K562 (cell line): Measurements from ENCODE around the gene MCOLN2. TPM values are rescaled to one million over a fixed set of nuclear protein-coding genes. Genes with fewer than 3 reads are reported as not detected.

ENCODE experiments used
- ATAC-seq: fragments of 200-7000 bp; cut with Tn5 transposase; 3 replicates; pipeline ENCODE4 v1.9.1; 2020; ENCODE audit warnings: moderate library complexity
- BruUV-seq: library from RNA; stranded (reverse); fragments of 400-500 nt; replicated peaks from 2 replicates; lab custom pipeline; 2021; lab: Mats Ljungman, UMichigan
- CTCF ChIA-PET: fragments of 300-600 bp; formaldehyde crosslinking; extraction: SDS; loops from one replicate; lab custom pipeline; 2021; ENCODE audit warnings: low intra/inter-chr PET ratio; lab: Yijun Ruan, JAX
- POLR2A ChIA-PET: fragments of 300-600, 350-650 bp; sonication (Branson Sonifier 250); formaldehyde crosslinking; extraction: SDS; loops from one replicate; lab custom pipeline; 2021; ENCODE audit warnings: antibody characterized with exemption, inconsistent platforms; lab: Yijun Ruan, JAX
- DNase-seq, 4 experiments: peaks; one replicate each; pipeline versions ENCODE4 v3.0.0 to v3.0.0-alpha.2; 2011 to 2018; ENCODE audit warnings: low spot score in 3 of 4, mixed read lengths in 3 of 4; ENCODE audit errors: extremely low read depth in 1 of 4
- FAIRE-seq: peaks from 2 replicates; lab custom pipeline; 2011; peaks lifted over from hg19 to GRCh38; lab: Jason Lieb, UNC
- H2AFZ ChIP-seq: 2 replicates; pipeline ENCODE4 v1.6.0; 2011; ENCODE audit warnings: low read depth, low read length, control low read depth, inconsistent platforms
- H3K27ac ChIP-seq: fragments of 200-600 bp; 3 replicates; pipeline ENCODE4 v1.8.0; 2011; ENCODE audit warnings: low read depth, mild to moderate bottlenecking, control low read depth, inconsistent platforms, low read length, moderate library complexity, mixed read lengths; ENCODE audit errors: extremely low read depth
- H3K27me3 ChIP-seq, 2 experiments: fragments of 300-600 bp in 1 of 2; 2 replicates in 1 of 2; 3 replicates in 1 of 2; pipeline versions ENCODE4 v1.6.0 to v1.8.0; 2011; ENCODE audit warnings: inconsistent platforms in 2 of 2, low read length in 2 of 2, mild to moderate bottlenecking in 1 of 2, mixed read lengths in 1 of 2, moderate library complexity in 1 of 2; ENCODE audit not compliant: control insufficient read depth in 2 of 2, insufficient read depth in 2 of 2
- H3K36me3 ChIP-seq: fragments of 300-600 bp; 3 replicates; pipeline ENCODE4 v1.8.0; 2011; ENCODE audit warnings: mild to moderate bottlenecking, low read length, inconsistent platforms; ENCODE audit not compliant: control insufficient read depth, insufficient read depth
- H3K4me1 ChIP-seq, 2 experiments: fragments of 200-600 bp in 1 of 2; replicated peaks in 1 of 2; 2 replicates in 1 of 2; 3 replicates in 1 of 2; pipeline versions ENCODE4 v1.5.1 to v1.8.0; 2011; ENCODE audit warnings: inconsistent platforms in 2 of 2, low read length in 2 of 2, mild to moderate bottlenecking in 1 of 2, mixed read lengths in 1 of 2, moderate library complexity in 1 of 2; ENCODE audit not compliant: control insufficient read depth in 2 of 2, insufficient read depth in 2 of 2
- H3K4me2 ChIP-seq: 2 replicates; pipeline ENCODE4 v1.6.1; 2011; ENCODE audit warnings: low read length, control low read depth, inconsistent platforms, mixed read lengths; ENCODE audit not compliant: insufficient read depth
- H3K4me3 ChIP-seq: fragments of 200-600 bp; sonication (generic), shearing (Covaris generic); 2 replicates; pipeline ENCODE4 v1.5.1; 2016; ENCODE audit warnings: control low read depth, inconsistent platforms
- H3K79me2 ChIP-seq: fragments of 200-600 bp; 3 replicates; pipeline ENCODE4 v1.8.0; 2011; ENCODE audit warnings: low read length, inconsistent platforms; ENCODE audit not compliant: control insufficient read depth, insufficient read depth
- H3K9ac ChIP-seq, 2 experiments: 2 replicates each; pipeline versions ENCODE4 v1.6.0 to v1.6.1; 2011; ENCODE audit warnings: low read depth in 2 of 2, low read length in 2 of 2, control low read depth in 1 of 2, inconsistent platforms in 1 of 2, mild to moderate bottlenecking in 1 of 2, mixed read lengths in 1 of 2; ENCODE audit not compliant: insufficient read depth in 1 of 2
- H3K9me1 ChIP-seq: one replicate; pipeline ENCODE4 v1.6.0; 2011; ENCODE audit warnings: inconsistent platforms, mild to moderate bottlenecking, low read length, moderate library complexity; ENCODE audit not compliant: control insufficient read depth, insufficient read depth
- H3K9me3 ChIP-seq: replicated peaks from 2 replicates; pipeline ENCODE4 v1.5.1; 2011; ENCODE audit warnings: low read depth, low read length, inconsistent platforms; ENCODE audit not compliant: control insufficient read depth, insufficient read depth
- H4K20me1 ChIP-seq: replicated peaks from 2 replicates; pipeline ENCODE4 v1.6.1; 2011; ENCODE audit warnings: low read length, inconsistent platforms, mixed read lengths; ENCODE audit not compliant: control insufficient read depth, insufficient read depth
- BRCA1 ChIP-seq, 2 experiments: fragments of 450-650 bp in 1 of 2; sonication (generic) in 1 of 2; formaldehyde crosslinking in 1 of 2; IDR thresholded peaks; 2 replicates each; pipeline versions ENCODE4 v1.5.0 to v1.6.1; 2017 to 2020; ENCODE audit warnings: mild to moderate bottlenecking in 1 of 2, missing genetic modification reagents in 1 of 2
- IFI16 ChIP-seq: fragments of 250-450 bp; sonication (Bioruptor Pico); IDR thresholded peaks from 2 replicates; pipeline ENCODE4 v2.1.2; 2022; ENCODE audit warnings: mild to moderate bottlenecking, inconsistent platforms
- IRF2 ChIP-seq: sonication (generic); formaldehyde crosslinking; IDR thresholded peaks from 2 replicates; pipeline ENCODE4 v1.8.1; 2022; ENCODE audit warnings: mild to moderate bottlenecking, missing genetic modification reagents
- NFATC3 ChIP-seq: fragments of 450-650 bp; IDR thresholded peaks from 2 replicates; pipeline ENCODE4 v1.6.1; 2017; ENCODE audit warnings: mild to moderate bottlenecking
- NUFIP1 ChIP-seq: fragments of 450-650 bp; IDR thresholded peaks from 2 replicates; pipeline ENCODE4 v1.6.1; 2018; ENCODE audit not compliant: partially characterized antibody
- RHOXF2B ChIP-seq: fragments of 250-450 bp; sonication (Bioruptor Pico); conservative IDR thresholded peaks from 2 replicates; pipeline ENCODE4 v1.5.1; 2021
- ZZZ3 ChIP-seq: fragments of 450-650 bp; IDR thresholded peaks from 2 replicates; pipeline ENCODE4 v1.6.1; 2016; ENCODE audit warnings: antibody characterized with exemption, mild to moderate bottlenecking, moderate library complexity
- WGBS: fragments of 100-300 bp; shearing (Covaris generic); methylation state at CpG from one replicate; pipeline ENCODE4 v1.1.6; 2016; ENCODE audit warnings: low coverage, mixed read lengths; ENCODE audit not compliant: insufficient coverage; ENCODE audit errors: missing lambda C conversion rate; 5-methylcytosine and 5-hydroxymethylcytosine counted together
- in situ Hi-C: fragments of 300-500 bp; cut with MboI; formaldehyde crosslinking; loops from 4 replicates; pipeline ENCODE4 v1.15.0; 2018; ENCODE audit warnings: inconsistent platforms, mixed read lengths
- intact Hi-C: fragments of 100-400 bp; cut with micrococcal nuclease; formaldehyde crosslinking; loops from 2 replicates; pipeline ENCODE4 v1.14.2; 2022
- polyA plus RNA-seq, 8 experiments: library from polyadenylated mRNA; depleted of rRNA in 4 of 8; stranded (reverse) in 5 of 8; unstranded in 3 of 8; fragments of >200 nt; fragmentation: Nextera tagmentation in 2 of 8; fragmentation: Illumina TruSeq in 1 of 8; extraction: Ambion mirVana in 2 of 8; extraction: Trizol in 1 of 8; gene quantifications; 2 replicates each; pipeline versions ENCODE4 v1.2.1 to v1.2.3, GENCODE V29; 2011 to 2014; ENCODE audit warnings: inconsistent platforms in 1 of 8, missing spikeins in 1 of 8
- total RNA-seq, 7 experiments: library from RNA; depleted of rRNA in 6 of 7; stranded (reverse); fragments of >200 nt in 6 of 7; fragmentation: Illumina TruSeq in 2 of 7; extraction: Trizol in 2 of 7; gene quantifications; 2 replicates each; pipeline versions ENCODE4 v1.2.1 to v1.2.3, GENCODE V29; 2011 to 2021; ENCODE audit warnings: low replicate concordance in 1 of 7
- TF ChIP-seq, protein P1 (sequence below): IDR thresholded peaks from 2 replicates; pipeline ENCODE4 v1.6.1; 2011; ENCODE audit warnings: borderline replicate concordance, low read depth, mild to moderate bottlenecking, moderate library complexity, low read length; ENCODE audit not compliant: insufficient read depth, poor library complexity, severe bottlenecking

Gene MCOLN2
- total and polyA plus RNA-seq, 9 of the 15 experiments (the other 6 are each of a cell fraction or from before 2014, with no cell fraction given): 0.18 TPM; not detected in 8

DNA sequence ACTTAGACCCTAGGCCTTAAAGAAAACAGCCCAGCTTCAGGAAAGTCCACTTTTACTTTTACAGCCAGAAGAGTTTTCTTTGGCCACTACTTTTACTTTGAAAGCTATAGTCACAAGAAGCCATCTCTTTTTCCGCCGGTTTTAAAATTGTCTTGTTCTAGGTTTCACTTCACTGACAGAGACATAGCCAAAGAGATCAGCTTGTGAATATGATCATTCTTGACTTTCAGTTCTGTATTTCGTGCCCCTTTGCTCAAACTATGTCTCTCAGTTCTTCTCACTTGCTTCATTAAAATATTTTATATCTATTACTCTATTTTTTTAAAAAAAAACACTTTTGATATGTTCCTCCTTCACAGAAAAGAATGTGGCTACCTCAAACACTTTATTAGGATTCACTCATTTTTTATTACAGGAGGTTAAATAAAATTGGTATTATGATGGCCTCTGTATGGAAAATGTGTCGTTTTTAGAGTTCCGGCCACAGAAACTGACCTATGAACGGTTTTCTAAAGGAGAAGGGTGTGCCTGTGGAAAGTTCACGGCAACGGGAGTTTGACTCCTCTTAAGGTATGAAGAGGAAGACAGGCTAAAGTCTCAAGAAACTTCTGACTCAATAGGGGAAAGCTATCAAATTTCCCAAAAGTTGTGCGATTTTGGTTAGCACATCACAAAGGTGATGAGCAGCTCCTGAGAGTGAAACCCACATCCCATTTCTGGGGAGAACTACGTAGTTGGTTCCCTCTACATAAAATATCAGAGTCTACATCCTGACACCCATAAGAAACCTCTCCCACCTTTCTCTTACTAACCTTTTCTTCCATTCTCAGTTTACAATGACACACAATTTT is 1.2 kb downstream of the MCOLN2 start:
- no peak for TF ChIP-seq IRF2 (CRISPR knock-in tag)
- TF ChIP-seq BRCA1 (IDR thresholded peaks at IDR 0.05): no peak
- no peak for TF ChIP-seq BRCA1 (CRISPR knock-in tag; IDR thresholded peaks at IDR 0.05)
- TF ChIP-seq NFATC3: no peak
- TF ChIP-seq RHOXF2B: no peak
- no peak for TF ChIP-seq IFI16 (CRISPR knock-in tag)
- TF ChIP-seq NUFIP1: no peak
- TF ChIP-seq ZZZ3: no peak
- TF ChIP-seq, protein P1, sequence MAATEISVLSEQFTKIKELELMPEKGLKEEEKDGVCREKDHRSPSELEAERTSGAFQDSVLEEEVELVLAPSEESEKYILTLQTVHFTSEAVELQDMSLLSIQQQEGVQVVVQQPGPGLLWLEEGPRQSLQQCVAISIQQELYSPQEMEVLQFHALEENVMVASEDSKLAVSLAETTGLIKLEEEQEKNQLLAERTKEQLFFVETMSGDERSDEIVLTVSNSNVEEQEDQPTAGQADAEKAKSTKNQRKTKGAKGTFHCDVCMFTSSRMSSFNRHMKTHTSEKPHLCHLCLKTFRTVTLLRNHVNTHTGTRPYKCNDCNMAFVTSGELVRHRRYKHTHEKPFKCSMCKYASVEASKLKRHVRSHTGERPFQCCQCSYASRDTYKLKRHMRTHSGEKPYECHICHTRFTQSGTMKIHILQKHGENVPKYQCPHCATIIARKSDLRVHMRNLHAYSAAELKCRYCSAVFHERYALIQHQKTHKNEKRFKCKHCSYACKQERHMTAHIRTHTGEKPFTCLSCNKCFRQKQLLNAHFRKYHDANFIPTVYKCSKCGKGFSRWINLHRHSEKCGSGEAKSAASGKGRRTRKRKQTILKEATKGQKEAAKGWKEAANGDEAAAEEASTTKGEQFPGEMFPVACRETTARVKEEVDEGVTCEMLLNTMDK: no peak
- Histone ChIP-seq H3K79me2 (no peaks in the 10 kb centered on the region), H3K27me3 (peaks cover 12 to 26% of the 10 kb centered on the region in 2 experiments; a peak in 3 of 5 replicates), H3K27ac (no peak overlapping the region), H2AFZ (no peak overlapping the region), H3K9me3 (no peaks in the 10 kb centered on the region), H3K4me1 (peaks cover 0 to 13% of the 10 kb centered on the region in 2 experiments; a peak in 2 of 5 replicates), H3K9ac (no peak overlapping the region), H3K4me3 (no peak overlapping the region), H4K20me1 (no peaks in the 10 kb centered on the region), H3K36me3 (no peaks in the 10 kb centered on the region), H3K4me2 (no peak overlapping the region), H3K9me1 (no peaks in the 10 kb centered on the region)
- WGBS: 13% methylated on average over 10 of the region's 10 CpGs
- BruUV-seq: no TSS peak
- in situ Hi-C loops (no loop called here), intact Hi-C loops (loop anchor here (2.0 kb wide), 1 partner anchor 51 kb away; no protein-coding TSS in a partner anchor)
- FAIRE-seq (no peak), ATAC-seq (no peak), DNase-seq (no peak)
- ChIA-PET POLR2A (no interaction called here), CTCF (no interaction called here)
